ENCODE results near the gene RBM10.

RBM10 gene

DNA sequence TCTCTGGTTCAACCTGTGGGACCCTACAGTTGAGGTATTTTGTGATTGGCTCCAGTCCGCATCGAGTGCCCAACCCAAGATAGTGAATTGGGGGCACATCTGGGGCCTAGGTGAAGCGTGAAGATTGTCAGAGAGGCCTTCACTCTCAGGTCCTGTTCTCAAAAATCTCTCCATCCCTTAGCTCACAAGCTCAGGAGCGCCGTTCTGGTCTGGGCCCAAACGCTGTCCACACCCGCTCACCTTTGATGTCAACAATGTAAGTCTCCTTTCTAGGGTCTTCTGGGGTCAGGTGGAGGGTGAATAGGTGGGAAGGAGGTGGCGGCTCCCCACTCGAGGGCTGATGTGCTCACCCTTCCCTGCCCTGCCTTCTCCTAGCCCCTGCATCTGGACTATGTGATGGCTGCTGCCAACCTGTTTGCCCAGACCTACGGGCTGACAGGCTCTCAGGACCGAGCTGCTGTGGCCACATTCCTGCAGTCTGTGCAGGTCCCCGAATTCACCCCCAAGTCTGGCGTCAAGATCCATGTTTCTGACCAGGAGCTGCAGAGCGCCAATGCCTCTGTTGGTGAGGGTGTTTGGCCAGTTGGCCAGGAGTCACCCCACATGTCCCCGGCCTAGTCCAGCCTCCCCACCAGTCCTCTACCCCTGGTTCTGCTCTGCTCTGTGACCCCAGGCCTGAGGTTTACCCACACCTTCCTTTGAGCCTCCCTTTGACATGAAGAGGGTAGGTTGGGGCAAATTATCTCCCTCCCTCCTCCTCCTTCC lies 65.8 kb downstream of the RBM10 start:
- Mint-ChIP-seq H3K4me1 (peaks cover 14% of the 10 kb centered on the region), H3K9me3 (no peaks in the 10 kb centered on the region), H3K4me3 (no peak overlapping the region), H3K27ac (peak overlapping the region; percentile 75), H3K36me3 (peaks cover 96% of the 10 kb centered on the region)
- no peak for DNase-seq (ENCODE audit: low spot score in 2 of 2)
- ATAC-seq: no peak

GRCh38 chrX:47212381-47213293 lies 67.6 kb downstream of the RBM10 start:
- H3K36me3 Mint-ChIP-seq: peaks cover 92% of the 10 kb centered on the region
- no peak for DNase-seq (ENCODE audit: low spot score in 2 of 2)
- H3K4me3 Mint-ChIP-seq: no peak overlapping the region
- ATAC-seq: no peak
- peak overlapping the region; percentile 75 for H3K27ac Mint-ChIP-seq
- H3K4me1 Mint-ChIP-seq: peaks cover 31% of the 10 kb centered on the region
- no peaks in the 10 kb centered on the region for H3K9me3 Mint-ChIP-seq

DNA sequence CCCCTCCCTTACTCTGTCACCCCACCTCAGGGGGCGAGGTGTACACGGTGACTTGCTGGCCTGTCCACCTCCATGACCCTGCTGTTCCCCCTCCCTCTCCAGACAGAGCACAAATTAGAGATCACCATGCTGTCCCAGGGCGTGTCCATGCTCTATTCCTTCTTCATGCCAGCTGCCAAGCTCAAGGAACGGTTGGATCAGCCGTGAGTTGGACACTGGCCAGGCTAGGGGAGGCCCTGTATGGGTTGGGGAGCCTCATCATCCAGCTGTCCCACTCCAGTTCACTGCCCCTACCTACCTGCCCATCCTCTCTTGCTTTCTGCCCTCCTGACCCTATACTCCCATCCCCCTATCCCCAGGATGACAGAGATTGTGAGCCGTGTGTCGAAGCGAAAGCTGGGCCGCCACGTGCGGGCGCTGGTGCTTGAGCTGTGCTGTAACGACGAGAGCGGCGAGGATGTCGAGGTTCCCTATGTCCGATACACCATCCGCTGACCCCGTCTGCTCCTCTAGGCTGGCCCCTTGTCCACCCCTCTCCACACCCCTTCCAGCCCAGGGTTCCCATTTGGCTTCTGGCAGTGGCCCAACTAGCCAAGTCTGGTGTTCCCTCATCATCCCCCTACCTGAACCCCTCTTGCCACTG lies 69.5 kb downstream of the RBM10 start:
- no peak overlapping the region for H3K4me3 Mint-ChIP-seq
- ATAC-seq (no peak), DNase-seq (ENCODE audit: low spot score in 2 of 2) (no peak)
- peaks cover 37% of the 10 kb centered on the region for H3K4me1 Mint-ChIP-seq
- H3K27ac Mint-ChIP-seq: peak overlapping the region; percentile 15
- H3K36me3 Mint-ChIP-seq: peaks cover 90% of the 10 kb centered on the region
- H3K9me3 Mint-ChIP-seq: no peaks in the 10 kb centered on the region

GRCh38 chrX:47215291-47215900 lies 70.4 kb downstream of the RBM10 start:
- H3K36me3 Mint-ChIP-seq: peaks cover 90% of the 10 kb centered on the region
- H3K4me1 Mint-ChIP-seq: peaks cover 46% of the 10 kb centered on the region
- ATAC-seq (no peak), DNase-seq (ENCODE audit: low spot score in 2 of 2) (no peak)
- no peaks in the 10 kb centered on the region for H3K9me3 Mint-ChIP-seq
- H3K27ac Mint-ChIP-seq: peak overlapping the region; percentile 10
- H3K4me3 Mint-ChIP-seq: no peak overlapping the region

GRCh38 chrX:47216393-47216925 lies 71.4 kb downstream of the RBM10 start:
- H3K36me3 Mint-ChIP-seq: peaks cover 90% of the 10 kb centered on the region

DNA sequence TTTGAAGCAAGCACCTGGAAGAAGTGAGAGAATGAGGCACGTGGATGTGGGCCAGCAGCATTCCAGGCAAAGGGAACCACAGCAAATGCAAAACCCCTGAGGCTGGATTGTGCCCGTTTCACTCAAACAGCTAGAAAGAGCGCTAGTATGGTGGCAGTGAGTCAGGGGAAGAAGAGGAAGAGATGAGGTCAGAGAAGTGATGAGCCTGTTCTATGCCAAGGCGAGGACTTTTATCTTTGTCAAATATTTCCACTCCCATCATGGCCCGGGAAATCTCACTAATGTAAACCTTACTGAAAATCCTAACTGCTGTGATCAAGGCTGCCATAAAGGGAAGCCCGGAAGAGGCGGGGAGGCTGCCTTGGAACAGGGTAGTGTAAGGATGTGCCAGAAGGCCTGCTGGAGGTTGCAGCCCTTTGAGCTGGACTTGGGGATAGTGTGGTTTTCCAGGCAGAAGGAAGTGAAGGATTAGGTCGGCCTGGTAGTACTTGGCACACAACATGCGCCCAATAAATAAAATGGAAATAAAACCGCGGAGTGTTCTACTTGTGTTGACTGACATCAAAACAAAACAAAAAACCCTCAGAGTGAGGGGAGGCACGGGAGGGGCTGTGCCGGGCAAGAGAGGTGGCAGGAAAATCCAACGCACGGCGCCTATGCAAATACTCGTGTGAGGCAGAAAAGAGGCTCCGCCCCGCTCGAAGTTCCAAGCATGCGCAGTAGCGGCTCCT lies 72.3 kb downstream of the RBM10 start:
- H3K9me3 Mint-ChIP-seq: no peaks in the 10 kb centered on the region
- ATAC-seq (peak; percentile 48), DNase-seq (ENCODE audit: low spot score in 2 of 2) (no peak)
- peaks cover 42% of the 10 kb centered on the region for H3K4me1 Mint-ChIP-seq
- H3K36me3 Mint-ChIP-seq: peaks cover 90% of the 10 kb centered on the region
- H3K27ac Mint-ChIP-seq: peak overlapping the region; percentile 100
- H3K4me3 Mint-ChIP-seq: peak overlapping the region; percentile 89

More at GRCh38 chrX:47216393-47216925, 71.4 kb downstream of the RBM10 start:
- Mint-ChIP-seq H3K9me3 (no peaks in the 10 kb centered on the region), H3K4me3 (peak overlapping the region; percentile 89), H3K4me1 (peaks cover 50% of the 10 kb centered on the region), H3K27ac (peak overlapping the region; percentile 100)
- ATAC-seq: no peak
- DNase-seq (ENCODE audit: low spot score in 2 of 2): no peak

- DNase-seq (ENCODE audit: low spot score in 2 of 2): peak; percentile 77 to 91
- Mint-ChIP-seq H3K9me3 (no peaks in the 10 kb centered on the region), H3K36me3 (peaks cover 90% of the 10 kb centered on the region), H3K27ac (peak overlapping the region; percentile 100), H3K4me1 (peaks cover 42% of the 10 kb centered on the region), H3K4me3 (peak overlapping the region; percentile 89)
- ATAC-seq: peak; percentile 89
These were observed 72.8 kb downstream of the RBM10 start for GRCh38 chrX:47217852-47218279.

DNA sequence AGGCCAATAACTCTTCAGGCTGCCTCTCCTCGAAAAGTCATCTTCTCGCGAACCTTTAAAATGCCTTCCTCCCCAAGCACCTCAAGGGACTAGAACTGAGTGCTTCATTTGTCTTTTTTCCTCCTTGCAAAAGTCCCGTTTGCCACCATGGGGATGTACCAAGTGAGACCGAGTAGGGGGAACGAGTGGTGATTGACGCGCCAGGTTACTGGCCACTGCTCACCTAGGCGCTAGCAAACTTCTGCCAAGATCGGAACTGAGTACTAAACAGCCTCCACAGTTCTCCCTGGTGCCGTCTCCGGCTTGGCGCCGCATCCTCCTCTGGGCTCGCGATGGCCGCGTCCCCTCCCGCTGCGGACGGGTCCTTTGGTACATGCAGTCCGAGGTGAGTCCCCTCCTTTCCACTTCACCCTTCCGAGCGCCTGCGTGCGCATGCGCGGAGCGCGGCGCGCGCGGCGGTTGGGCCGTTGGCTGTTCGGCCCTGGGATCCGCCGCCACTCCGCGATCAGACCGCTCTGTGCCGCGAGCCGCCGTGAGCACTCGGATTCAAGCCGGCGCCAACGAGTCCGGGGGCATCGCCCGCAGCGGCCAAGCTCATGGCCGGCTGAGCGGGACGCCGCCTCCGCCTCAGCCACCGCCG lies 73.4 kb downstream of the RBM10 start, which contains the start of gene CDK16:
Gene CDK16 (plus strand): TSS at position 402 of the 640 bp plus-strand sequence. CDS start 4,877 bp downstream, outside the sequence.
- peak within 1 kb of the TSS; percentile 89 for H3K4me3 Mint-ChIP-seq
- ATAC-seq: peak; percentile 65
- H3K27ac Mint-ChIP-seq: peak within 1 kb of the TSS; percentile 100
- no peaks in the 10 kb centered on the region for H3K9me3 Mint-ChIP-seq
- DNase-seq (ENCODE audit: low spot score in 2 of 2): peak; percentile 57 to 86
- H3K36me3 Mint-ChIP-seq: peaks cover 90% of the 10 kb centered on the region
- peaks cover 42% of the 10 kb centered on the region for H3K4me1 Mint-ChIP-seq

DNA sequence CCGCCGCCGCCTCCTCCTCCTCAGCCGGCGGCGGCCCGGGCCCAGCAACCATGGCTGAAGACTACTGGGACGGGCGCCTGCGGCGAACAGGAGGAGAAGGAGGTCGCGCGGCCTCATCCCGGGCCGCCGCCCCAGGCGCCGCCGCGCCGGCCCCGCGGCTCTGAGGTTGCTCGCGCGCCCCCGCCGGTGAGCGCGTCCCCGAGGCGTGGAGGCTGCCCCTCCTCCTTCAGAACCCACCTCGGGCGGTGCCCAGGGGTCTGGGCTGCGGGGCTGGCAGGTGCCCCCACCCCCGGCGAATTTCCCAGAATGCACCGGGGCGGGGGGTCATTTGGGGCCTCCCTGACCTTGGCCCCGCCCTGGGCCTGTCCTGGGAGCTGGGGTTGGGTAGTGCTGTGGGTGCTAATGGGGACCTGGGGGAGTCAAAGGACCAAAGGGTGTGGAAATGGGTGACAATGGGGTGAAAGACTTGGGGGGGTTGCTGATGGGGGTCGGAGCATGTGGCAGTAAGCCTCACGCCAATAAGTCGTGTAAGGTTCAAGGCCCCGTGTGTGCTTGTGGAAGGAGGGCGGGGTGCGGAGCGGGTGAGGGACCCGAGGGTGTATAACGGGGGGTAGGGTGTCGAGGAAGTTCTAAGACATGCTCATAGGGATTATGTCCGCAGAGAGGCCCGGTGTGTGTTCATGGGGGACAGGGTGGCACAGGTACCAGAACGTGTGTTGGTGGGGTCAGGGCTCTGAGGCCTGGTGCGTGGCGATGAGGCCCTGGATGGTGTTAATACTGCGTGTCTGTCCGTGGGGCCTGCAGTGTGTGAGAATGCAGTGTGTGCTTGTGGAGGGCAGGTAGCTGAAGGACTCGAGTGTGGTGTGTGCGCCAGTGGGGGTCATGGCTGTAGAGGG lies 74.1 kb downstream of the RBM10 start:
- ATAC-seq (no peak), DNase-seq (ENCODE audit: low spot score in 2 of 2) (peak; percentile 32 to 56)
- H3K4me1 Mint-ChIP-seq: peaks cover 42% of the 10 kb centered on the region
- no peaks in the 10 kb centered on the region for H3K9me3 Mint-ChIP-seq
- peaks cover 90% of the 10 kb centered on the region for H3K36me3 Mint-ChIP-seq
- peak overlapping the region; percentile 100 for H3K27ac Mint-ChIP-seq
- peak overlapping the region; percentile 89 for H3K4me3 Mint-ChIP-seq

DNA sequence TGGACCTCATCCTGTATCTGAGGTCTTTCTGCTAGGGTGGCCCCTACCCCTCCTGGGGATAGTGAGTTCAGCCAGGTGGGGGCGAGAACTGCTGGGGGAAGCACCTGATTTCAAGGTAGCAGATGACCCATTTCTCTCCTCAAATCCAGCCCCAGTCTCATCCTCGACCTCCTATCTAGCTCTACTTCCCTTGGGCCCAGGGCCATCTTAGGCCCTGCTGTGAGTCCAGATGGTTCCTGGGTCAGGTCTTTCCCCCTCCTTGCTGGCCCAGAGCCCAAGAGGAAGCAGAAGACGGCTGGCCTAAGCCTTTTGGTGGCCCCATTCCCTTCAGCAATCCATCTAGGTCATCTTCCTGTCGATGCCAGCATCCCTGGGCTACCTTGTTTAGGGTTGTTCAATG lies 76.7 kb downstream of the RBM10 start:
- peak overlapping the region; percentile 37 for H3K27ac Mint-ChIP-seq
- peaks cover 31% of the 10 kb centered on the region for H3K4me1 Mint-ChIP-seq
- no peak overlapping the region for H3K4me3 Mint-ChIP-seq
- ATAC-seq (no peak), DNase-seq (ENCODE audit: low spot score in 2 of 2) (no peak)
- H3K36me3 Mint-ChIP-seq: peaks cover 98% of the 10 kb centered on the region
- no peaks in the 10 kb centered on the region for H3K9me3 Mint-ChIP-seq

- H3K4me1 Mint-ChIP-seq: peaks cover 22% of the 10 kb centered on the region
- H3K27ac Mint-ChIP-seq: no peak overlapping the region
- no peak overlapping the region for H3K4me3 Mint-ChIP-seq
- no peaks in the 10 kb centered on the region for H3K9me3 Mint-ChIP-seq
- peaks cover 98% of the 10 kb centered on the region for H3K36me3 Mint-ChIP-seq
- DNase-seq (ENCODE audit: low spot score in 2 of 2) (no peak), ATAC-seq (no peak)
These were observed 77.8 kb downstream of the RBM10 start for GRCh38 chrX:47222751-47223350.

GRCh38 chrX:47223476-47224250 lies 78.6 kb downstream of the RBM10 start:
- ATAC-seq (no peak), DNase-seq (ENCODE audit: low spot score in 2 of 2) (no peak)
- no peaks in the 10 kb centered on the region for H3K9me3 Mint-ChIP-seq
- H3K4me3 Mint-ChIP-seq: no peak overlapping the region
- peaks cover 22% of the 10 kb centered on the region for H3K4me1 Mint-ChIP-seq
- no peak overlapping the region for H3K27ac Mint-ChIP-seq
- peaks cover 99% of the 10 kb centered on the region for H3K36me3 Mint-ChIP-seq
